Vagina (tissue), 2 donors: ENCODE results near the gene NXT2. TPM values are rescaled to one million over a fixed set of nuclear protein-coding genes. Genes with fewer than 3 reads are reported as not detected.

Experiments
- DNase-seq, 2 donors: peaks; one replicate each; pipeline ENCODE4 v3.0.0-alpha.2; 2017; ENCODE audit errors: extremely low spot score in 2 of 2
- H3K27ac ChIP-seq: fragments of 200-600 bp; sonication (generic); one replicate; pipeline ENCODE4 v1.5.1; 2019
- H3K27me3 ChIP-seq: fragments of 200-600 bp; sonication (generic); one replicate; pipeline ENCODE4 v1.5.1; 2019
- H3K36me3 ChIP-seq, 2 donors: fragments of 200-600 bp; sonication (generic); one replicate each; pipeline ENCODE4 v1.5.1; 2017 to 2019
- H3K4me1 ChIP-seq: fragments of 200-600 bp; sonication (generic); one replicate; pipeline ENCODE4 v1.5.1; 2019
- H3K4me3 ChIP-seq, 2 donors: fragments of 200-600 bp; sonication (generic); 1 replicate in 1 of 2; 2 replicates in 1 of 2; pipeline ENCODE4 v1.5.1; 2016 to 2019
- H3K9me3 ChIP-seq: fragments of 200-600 bp; sonication (generic); one replicate; pipeline ENCODE4 v1.5.1; 2019
- POLR2A ChIP-seq, 2 donors: fragments of 450-650 bp; IDR thresholded peaks; one replicate each; pipeline ENCODE4 v1.6.1; 2017; ENCODE audit warnings: antibody characterized with exemption in 2 of 2, mild to moderate bottlenecking in 2 of 2, moderate library complexity in 2 of 2
- POLR2AphosphoS5 ChIP-seq, 2 donors: sonication (generic); formaldehyde crosslinking; IDR thresholded peaks; one replicate each; pipeline ENCODE4 v1.9.0; 2017; ENCODE audit warnings: antibody characterized with exemption in 2 of 2, mild to moderate bottlenecking in 2 of 2, low read depth in 1 of 2; ENCODE audit not compliant: insufficient read depth in 1 of 2
- intact Hi-C: fragments of 100-400 bp; cut with DNase I; formaldehyde crosslinking; loops from one replicate; pipeline ENCODE4 v1.15.1; 2023
- total RNA-seq: library from RNA; depleted of rRNA; stranded (reverse); fragments of >200 nt; gene quantifications from one replicate; pipeline ENCODE4 v1.2.3, GENCODE V29; 2016
- TF ChIP-seq, protein P1 (sequence below), 3 experiments: fragments of 450-650 bp in 2 of 3; fragments of 200-600 bp in 1 of 3; sonication (generic) in 1 of 3; IDR thresholded peaks; one replicate each; pipeline ENCODE4 v1.5.1; 2017 to 2019; ENCODE audit warnings: antibody characterized with exemption in 3 of 3, mild to moderate bottlenecking in 2 of 3, moderate library complexity in 2 of 3

The NXT2 gene
- total RNA-seq, 1 donor from 2014 or later: 6.9 TPM

DNA sequence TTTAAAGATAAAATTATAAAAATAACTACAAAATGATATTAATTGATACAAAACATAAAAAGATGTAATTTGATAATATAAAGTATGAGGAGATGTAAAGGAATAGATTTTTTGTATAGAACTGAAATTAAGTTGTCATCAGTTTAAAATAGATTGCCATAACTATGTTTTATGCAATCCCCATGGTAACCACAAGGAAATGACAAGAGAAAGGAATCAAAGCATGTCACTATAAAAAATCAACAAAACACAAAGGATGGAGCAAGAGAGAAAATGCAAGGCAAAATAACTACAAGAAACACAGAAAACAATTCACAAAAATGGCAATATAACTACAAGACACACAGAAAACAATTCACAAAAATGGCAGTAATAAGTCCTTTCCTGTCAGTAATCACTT lies 27.7 kb upstream of the NXT2 start:
- H3K27ac ChIP-seq: no peak overlapping the region
- no peak overlapping the region for H3K4me3 ChIP-seq
- no peaks in the 10 kb centered on the region for H3K36me3 ChIP-seq
- H3K4me1 ChIP-seq: no peaks in the 10 kb centered on the region
- DNase-seq: no peak
- H3K9me3 ChIP-seq: no peaks in the 10 kb centered on the region
- no peaks in the 10 kb centered on the region for H3K27me3 ChIP-seq
- TF ChIP-seq, protein P1, sequence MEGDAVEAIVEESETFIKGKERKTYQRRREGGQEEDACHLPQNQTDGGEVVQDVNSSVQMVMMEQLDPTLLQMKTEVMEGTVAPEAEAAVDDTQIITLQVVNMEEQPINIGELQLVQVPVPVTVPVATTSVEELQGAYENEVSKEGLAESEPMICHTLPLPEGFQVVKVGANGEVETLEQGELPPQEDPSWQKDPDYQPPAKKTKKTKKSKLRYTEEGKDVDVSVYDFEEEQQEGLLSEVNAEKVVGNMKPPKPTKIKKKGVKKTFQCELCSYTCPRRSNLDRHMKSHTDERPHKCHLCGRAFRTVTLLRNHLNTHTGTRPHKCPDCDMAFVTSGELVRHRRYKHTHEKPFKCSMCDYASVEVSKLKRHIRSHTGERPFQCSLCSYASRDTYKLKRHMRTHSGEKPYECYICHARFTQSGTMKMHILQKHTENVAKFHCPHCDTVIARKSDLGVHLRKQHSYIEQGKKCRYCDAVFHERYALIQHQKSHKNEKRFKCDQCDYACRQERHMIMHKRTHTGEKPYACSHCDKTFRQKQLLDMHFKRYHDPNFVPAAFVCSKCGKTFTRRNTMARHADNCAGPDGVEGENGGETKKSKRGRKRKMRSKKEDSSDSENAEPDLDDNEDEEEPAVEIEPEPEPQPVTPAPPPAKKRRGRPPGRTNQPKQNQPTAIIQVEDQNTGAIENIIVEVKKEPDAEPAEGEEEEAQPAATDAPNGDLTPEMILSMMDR (IDR thresholded peaks at IDR 0.05): no peak
- intact Hi-C loops: no loop called here

DNA sequence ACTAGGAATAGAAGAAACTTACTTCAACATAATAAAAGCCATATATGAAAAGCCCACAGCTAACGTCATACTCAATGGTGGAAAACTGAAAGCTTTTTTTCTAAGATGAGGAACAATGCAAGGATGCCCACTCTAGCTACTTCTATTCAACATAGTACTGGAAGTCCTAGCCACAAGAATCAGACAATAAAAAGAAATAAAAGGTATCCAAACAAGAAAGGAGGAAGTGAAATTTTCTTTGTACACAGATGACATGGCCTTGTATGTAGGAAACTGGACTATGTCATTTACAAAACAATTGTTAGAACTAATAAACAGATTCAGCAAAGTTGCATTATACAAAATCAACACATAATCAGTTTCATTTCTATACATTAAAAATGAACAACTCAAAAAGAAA lies 25.5 kb upstream of the NXT2 start:
- intact Hi-C loops: no loop called here
- Histone ChIP-seq H3K9me3 (no peaks in the 10 kb centered on the region), H3K4me1 (no peaks in the 10 kb centered on the region), H3K36me3 (no peaks in the 10 kb centered on the region), H3K27ac (no peak overlapping the region), H3K27me3 (no peaks in the 10 kb centered on the region), H3K4me3 (no peak overlapping the region)
- TF ChIP-seq, protein P1 (IDR thresholded peaks at IDR 0.05): no peak
- TF ChIP-seq POLR2AphosphoS5 (IDR thresholded peaks at IDR 0.05; ENCODE audit: insufficient read depth in 1 of 2, low read depth in 1 of 2) (no peak), POLR2A (IDR thresholded peaks at IDR 0.05) (no peak)
- no peak for DNase-seq

DNA sequence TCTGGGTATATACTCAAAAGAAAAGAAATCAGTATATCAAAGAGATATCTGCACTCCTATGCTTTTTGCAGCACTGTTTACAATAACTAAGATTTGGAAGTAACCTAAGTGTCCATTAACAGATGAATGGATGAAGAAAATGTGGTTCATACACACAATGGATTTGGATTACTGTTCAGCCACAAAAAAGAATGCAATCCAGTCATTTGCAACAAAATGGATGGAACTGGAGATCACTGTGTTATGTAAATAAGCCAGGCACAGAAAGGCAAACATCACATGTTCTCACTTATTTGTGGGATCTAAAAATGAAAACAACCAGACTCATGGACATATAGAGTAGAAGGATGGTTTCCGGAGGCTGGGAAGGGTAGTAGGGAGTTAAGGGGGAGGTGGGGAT lies 17.6 kb upstream of the NXT2 start:
- intact Hi-C loops: no loop called here
- no peak for TF ChIP-seq POLR2A (IDR thresholded peaks at IDR 0.05)
- TF ChIP-seq, protein P1 (IDR thresholded peaks at IDR 0.05): no peak
- no peak for TF ChIP-seq POLR2AphosphoS5 (IDR thresholded peaks at IDR 0.05; ENCODE audit: insufficient read depth in 1 of 2, low read depth in 1 of 2)
- no peak overlapping the region for H3K4me3 ChIP-seq
- no peaks in the 10 kb centered on the region for H3K9me3 ChIP-seq
- H3K27me3 ChIP-seq: no peaks in the 10 kb centered on the region
- H3K4me1 ChIP-seq: no peaks in the 10 kb centered on the region
- H3K36me3 ChIP-seq: no peaks in the 10 kb centered on the region
- no peak overlapping the region for H3K27ac ChIP-seq
- no peak for DNase-seq

DNA sequence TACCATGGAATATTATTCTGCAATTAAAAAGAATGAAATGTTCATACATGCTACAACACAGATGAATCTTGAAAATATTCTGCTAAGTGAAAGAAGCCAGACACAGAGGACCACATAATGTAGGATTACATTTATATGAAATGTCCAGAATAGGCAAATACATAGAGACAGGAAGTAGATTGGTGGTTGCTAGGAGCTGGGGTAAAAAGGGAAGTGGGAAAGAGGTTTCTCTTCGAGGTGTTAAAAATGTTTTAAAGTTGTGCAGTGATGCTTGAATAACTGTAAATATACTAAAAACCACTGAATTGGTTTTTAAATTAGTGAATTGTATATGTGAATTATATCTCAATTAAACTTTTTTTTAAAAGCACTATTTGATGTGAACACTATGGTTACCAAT lies 3.6 kb upstream of the NXT2 start:
- Histone ChIP-seq H3K9me3 (no peaks in the 10 kb centered on the region), H3K4me3 (no peak overlapping the region), H3K36me3 (no peaks in the 10 kb centered on the region), H3K27me3 (no peaks in the 10 kb centered on the region), H3K27ac (no peak overlapping the region), H3K4me1 (no peaks in the 10 kb centered on the region)
- DNase-seq: no peak
- TF ChIP-seq POLR2AphosphoS5 (IDR thresholded peaks at IDR 0.05; ENCODE audit: insufficient read depth in 1 of 2, low read depth in 1 of 2) (no peak), POLR2A (IDR thresholded peaks at IDR 0.05) (no peak)
- TF ChIP-seq, protein P1 (IDR thresholded peaks at IDR 0.05): no peak
- intact Hi-C loops: no loop called here

DNA sequence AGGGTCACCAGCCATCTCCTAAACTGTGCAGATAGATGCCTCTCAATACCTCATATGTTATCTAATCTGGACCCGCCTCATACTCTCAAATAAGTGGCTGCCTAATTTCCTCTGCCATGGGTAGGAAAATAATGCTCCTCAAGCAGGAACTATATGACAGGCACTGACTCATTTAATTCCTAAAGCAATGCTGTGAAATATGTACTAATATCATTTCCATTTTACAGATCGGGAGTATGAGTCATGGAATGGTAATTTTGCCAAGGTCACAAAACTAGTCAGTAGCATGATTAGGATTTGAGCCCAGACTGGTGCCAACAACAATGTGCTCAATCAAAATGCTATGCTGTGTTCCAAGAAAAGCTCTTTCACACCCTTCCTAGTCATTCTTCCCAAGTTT lies 3.0 kb upstream of the NXT2 start:
- Histone ChIP-seq H3K4me3 (no peak overlapping the region), H3K27ac (no peak overlapping the region), H3K9me3 (no peaks in the 10 kb centered on the region), H3K27me3 (no peaks in the 10 kb centered on the region), H3K4me1 (no peaks in the 10 kb centered on the region), H3K36me3 (no peaks in the 10 kb centered on the region)
- no peak for DNase-seq
- intact Hi-C loops: no loop called here
- TF ChIP-seq POLR2A (IDR thresholded peaks at IDR 0.05) (no peak), POLR2AphosphoS5 (IDR thresholded peaks at IDR 0.05; ENCODE audit: insufficient read depth in 1 of 2, low read depth in 1 of 2) (no peak)

DNA sequence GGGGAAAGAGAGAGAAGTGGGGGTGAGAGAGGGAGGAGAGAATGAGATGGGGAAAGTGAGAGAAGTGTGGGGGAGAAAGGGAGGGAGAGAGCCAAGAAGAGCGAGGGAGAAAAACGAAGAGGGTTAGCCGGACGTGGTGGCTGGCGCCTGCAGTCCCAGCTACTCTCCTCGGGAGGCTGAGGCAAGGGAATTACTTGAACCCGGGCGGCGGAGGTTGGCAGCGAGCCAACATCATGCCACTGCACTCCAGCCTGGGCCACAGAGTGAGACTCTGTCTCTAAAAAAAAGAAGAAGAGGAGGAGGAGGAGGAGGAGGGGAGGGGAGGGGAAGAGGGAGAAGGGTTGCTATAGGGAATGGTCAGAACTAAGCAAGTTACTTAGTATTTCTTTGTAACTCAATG lies 1.7 kb upstream of the NXT2 start:
- Histone ChIP-seq H3K9me3 (no peaks in the 10 kb centered on the region), H3K4me1 (no peaks in the 10 kb centered on the region), H3K4me3 (no peak overlapping the region), H3K27me3 (no peaks in the 10 kb centered on the region), H3K27ac (no peak overlapping the region), H3K36me3 (no peaks in the 10 kb centered on the region)
- TF ChIP-seq, protein P1 (IDR thresholded peaks at IDR 0.05): no peak
- TF ChIP-seq POLR2A (IDR thresholded peaks at IDR 0.05) (no peak), POLR2AphosphoS5 (IDR thresholded peaks at IDR 0.05; ENCODE audit: insufficient read depth in 1 of 2, low read depth in 1 of 2) (no peak)
- no peak for DNase-seq
- intact Hi-C loops: no loop called here
